Hippocampal formation (tissue), 2 donors: Measurements from ENCODE around the gene RPP14.
A peak's percentile ranks its signal among the peaks of the same experiment; 100 is the strongest.

ENCODE experiments used
- DNase-seq, 2 donors: peaks; one replicate each; lab custom pipeline; 2025; lab: John Stamatoyannopoulos, UW

Gene RPP14

DNA sequence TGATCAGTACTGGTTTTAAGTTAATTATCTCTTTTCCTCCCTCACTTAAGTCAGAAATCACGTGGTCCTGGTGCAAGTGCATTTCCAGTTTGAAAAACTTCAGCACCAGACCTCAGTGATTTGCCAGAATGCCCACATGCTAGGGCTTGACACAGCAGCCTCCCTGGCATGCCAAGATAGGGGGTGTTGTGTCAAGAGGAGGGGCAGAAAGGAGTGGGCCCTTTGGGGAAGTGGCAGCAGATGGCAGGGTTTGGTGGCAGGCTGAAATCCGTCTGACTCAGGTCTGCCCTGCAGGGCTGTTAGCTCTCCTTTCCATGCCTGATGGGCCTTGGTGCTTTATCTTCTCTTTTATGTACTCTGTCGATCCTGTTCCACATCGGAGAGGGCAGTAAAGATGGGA, 50.0 kb downstream of the RPP14 start:
- peak in 1 of 2 donors; percentile 7 for DNase-seq

DNA sequence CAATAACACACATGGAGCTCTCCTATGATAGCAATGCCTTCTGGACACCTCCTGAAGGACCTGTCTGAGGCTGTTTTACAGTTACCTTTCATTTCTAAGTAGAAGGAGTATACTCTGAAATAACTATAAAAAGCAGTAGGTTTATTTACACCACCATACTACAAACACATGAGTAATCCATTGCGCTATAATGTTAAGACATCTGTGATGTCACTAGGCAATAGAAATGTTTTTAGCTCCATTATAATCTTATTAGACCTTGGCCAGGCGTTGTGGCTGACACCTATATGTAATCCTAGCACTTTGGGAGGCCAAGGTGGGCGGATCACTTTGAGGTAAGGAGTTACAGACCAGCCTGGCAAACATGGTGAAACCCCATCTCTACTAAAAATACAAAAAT, 51.4 kb downstream of the RPP14 start:
- DNase-seq, result no peak

DNA sequence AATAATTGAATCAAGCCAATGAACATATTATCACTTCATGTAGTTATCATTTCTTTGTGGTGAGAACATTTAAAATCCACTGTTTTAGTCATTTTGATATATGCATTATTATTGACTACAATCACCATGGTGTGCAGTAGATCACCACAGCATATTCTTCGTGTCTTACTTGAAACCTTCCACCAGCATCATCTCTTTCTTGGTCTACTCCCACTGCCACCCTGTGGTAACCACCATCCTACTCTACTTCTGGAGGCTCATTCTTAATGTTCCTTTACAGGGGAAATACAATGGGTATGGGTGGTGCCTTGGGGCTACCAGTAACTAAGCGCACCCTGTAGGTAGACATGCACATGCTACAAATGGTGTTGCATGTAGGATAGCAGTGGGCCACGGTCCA, 52.0 kb downstream of the RPP14 start:
- DNase-seq, result no peak

DNA sequence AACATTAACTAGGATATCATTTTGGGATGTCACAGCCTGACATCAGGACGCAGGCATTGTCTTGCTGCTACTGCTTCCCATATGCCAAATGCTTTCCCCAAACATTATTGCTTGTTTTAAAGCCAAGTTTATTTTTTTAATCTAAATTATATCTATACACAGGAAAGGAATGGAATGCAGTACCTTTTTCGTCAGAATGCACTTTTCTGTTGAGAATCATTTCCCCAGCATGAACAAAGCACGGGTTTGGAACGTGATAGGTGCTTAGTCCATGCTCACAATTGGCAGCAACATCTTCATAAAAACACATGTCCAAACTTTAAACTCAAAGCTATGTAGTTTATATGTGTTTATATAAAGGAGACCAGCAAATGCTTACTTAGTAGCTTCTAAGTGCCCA, 52.8 kb downstream of the RPP14 start:
- DNase-seq, result no peak

DNA sequence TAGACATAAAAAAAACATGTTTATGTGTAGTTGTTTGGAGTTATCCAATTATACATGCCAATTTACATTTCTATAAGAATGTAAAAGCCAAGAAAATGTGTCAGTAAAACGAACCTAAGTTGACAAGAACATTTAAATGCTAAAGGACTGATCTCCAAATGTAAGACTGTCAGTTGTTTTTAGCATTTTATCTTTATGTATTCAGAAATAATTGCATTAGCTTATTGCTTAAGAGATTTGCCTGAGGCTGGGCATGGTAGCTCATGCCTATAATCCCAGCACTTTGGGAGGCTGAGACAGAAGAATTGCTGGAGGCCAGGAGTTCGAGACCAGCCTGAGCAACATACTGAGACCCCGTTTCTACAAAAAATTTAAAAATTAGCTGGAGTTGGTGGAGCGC, 53.6 kb downstream of the RPP14 start:
- DNase-seq, result no peak

DNA sequence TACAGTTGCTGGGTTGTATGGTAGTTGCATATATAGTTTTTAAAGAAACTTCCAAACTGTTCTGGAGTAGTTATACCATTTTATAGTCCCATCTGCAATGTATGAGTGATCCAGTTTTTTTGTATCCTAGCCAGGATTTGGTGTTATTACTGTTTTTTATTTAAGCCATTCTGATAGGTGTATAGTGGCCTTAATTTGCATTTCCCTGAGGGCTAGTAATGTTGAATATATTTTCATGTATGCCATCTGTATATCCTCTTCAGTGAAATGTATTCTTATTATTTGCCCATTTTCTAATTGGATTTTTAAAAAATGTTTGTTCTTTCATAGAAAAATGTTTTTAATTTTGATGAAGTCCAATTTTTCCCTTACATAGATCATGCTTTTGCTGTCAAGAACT, 55.8 kb downstream of the RPP14 start:
- no peak for DNase-seq

DNA sequence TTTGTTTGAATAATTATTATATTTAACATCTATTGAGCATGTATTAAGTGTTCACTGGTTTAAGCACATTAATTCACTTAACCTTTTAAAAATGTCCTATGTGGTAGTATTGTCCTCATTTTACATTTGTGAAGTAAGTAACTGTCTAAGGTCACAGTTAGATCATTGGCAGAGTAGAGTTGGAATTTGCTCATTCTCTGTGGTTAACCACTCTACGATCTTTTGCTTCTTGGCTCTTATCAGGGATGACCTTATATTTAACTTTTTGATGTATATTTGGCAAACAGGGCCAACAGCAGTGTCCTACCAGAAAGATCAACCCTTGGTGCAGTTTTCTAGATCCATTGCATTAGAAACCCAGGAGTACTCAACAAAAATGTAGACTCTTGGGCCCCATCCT, 60.7 kb downstream of the RPP14 start:
- no peak for DNase-seq

DNA sequence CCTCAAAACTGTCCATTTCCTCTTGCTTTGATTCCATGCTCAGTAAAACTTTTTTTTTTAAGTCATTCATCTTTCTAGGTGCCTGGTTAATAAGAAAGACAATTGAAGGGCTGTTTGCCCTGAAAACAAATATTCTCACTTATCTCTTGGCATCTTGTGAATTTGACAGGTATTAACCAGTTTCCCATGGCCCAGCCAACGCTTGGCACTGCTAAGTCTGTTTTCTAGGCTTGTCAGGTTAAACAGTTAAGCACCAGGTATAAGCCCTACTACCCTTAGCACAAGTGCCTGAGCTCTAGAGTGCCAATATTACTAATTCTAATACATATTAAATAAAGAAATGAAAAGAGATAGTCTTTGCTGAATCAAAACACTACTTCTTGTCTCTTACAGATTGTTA, 63.0 kb downstream of the RPP14 start:
- DNase-seq, result no peak
